GM20000 (cell line): ENCODE data around the gene CRISPLD2.

Source experiments
- DNase-seq: peaks from one replicate; pipeline ENCODE4 v3.0.0; 2012; ENCODE audit warnings: low spot score
- TF ChIP-seq, protein P1 (sequence below): IDR thresholded peaks from 2 replicates; pipeline ENCODE4 v1.5.1; 2012; ENCODE audit warnings: mild to moderate bottlenecking, control low read depth; ENCODE audit errors: extremely low read depth, missing control alignments

The CRISPLD2 gene

DNA sequence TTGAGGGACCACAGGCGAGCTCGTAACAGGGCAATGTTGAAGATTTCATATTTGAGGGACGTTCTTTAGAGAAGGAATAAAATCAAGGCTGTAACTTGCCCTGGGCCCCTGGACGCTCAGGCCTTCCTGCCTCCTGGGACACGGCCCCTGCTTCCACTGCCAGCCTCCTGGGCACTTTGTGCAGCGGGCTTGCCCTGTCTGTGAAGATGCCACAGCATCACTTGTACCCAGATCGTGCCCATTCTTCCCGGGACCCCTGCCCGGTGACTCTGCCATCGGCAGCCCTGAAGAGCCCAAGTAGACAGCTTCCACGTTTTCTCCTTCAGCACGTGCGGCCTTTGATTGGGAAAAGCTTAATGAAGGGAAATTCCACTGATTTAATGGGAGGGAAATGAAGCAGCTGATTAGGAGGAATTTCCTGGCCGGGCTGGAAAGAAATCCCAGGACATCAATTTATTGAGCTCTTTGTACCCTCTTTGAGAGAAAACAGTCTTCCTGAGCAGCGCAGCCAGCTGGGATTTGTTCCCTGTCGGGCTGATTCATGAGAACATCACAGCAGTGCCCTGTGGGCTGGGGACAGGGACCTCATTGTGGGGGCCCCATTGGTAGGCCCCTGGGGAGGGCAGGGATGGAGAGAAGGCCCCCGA lies 71.5 kb downstream of the CRISPLD2 start:
- TF ChIP-seq, protein P1, sequence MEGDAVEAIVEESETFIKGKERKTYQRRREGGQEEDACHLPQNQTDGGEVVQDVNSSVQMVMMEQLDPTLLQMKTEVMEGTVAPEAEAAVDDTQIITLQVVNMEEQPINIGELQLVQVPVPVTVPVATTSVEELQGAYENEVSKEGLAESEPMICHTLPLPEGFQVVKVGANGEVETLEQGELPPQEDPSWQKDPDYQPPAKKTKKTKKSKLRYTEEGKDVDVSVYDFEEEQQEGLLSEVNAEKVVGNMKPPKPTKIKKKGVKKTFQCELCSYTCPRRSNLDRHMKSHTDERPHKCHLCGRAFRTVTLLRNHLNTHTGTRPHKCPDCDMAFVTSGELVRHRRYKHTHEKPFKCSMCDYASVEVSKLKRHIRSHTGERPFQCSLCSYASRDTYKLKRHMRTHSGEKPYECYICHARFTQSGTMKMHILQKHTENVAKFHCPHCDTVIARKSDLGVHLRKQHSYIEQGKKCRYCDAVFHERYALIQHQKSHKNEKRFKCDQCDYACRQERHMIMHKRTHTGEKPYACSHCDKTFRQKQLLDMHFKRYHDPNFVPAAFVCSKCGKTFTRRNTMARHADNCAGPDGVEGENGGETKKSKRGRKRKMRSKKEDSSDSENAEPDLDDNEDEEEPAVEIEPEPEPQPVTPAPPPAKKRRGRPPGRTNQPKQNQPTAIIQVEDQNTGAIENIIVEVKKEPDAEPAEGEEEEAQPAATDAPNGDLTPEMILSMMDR, result no peak
- DNase-seq, result no peak

DNA sequence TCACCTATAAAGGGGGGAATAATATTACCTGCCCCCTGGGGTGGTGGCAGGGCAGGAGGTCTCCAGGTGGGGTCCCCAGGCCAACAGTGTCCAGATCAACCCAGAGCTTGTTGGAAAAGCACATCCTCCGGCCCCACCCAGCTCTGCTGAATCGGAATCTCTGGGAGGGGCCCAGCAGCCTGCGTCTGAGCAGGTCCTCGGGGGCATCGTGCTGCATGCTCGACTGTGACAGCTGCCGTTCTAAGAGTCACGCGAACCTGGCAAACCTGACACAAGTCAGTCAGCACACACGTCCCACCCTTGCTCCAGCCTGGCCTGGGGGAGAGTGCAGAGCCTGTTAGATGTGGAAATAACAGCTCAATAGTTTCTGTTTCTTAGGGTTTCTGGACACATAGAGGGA lies 72.3 kb downstream of the CRISPLD2 start:
- TF ChIP-seq, protein P1, result no peak
- DNase-seq, result no peak

DNA sequence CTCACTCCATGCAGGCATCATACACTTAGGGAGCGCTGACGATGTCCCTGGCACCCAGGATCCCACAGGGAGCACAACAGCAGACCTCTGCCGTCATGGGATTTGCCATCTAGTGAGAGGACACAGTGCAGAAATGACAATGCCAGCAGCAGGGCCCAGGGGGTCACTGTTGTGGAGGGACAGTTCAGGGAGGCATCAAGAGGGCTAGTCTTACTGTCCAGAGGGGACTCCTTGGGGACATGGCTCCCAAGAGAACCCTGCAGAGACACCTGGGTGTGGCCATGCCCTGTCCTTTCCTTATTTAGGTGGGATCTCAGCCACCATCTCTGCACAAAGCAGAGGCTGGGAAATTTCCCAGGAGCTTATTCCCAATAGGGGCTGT lies 73.7 kb downstream of the CRISPLD2 start:
- DNase-seq, result no peak
- TF ChIP-seq, protein P1, result no peak

DNA sequence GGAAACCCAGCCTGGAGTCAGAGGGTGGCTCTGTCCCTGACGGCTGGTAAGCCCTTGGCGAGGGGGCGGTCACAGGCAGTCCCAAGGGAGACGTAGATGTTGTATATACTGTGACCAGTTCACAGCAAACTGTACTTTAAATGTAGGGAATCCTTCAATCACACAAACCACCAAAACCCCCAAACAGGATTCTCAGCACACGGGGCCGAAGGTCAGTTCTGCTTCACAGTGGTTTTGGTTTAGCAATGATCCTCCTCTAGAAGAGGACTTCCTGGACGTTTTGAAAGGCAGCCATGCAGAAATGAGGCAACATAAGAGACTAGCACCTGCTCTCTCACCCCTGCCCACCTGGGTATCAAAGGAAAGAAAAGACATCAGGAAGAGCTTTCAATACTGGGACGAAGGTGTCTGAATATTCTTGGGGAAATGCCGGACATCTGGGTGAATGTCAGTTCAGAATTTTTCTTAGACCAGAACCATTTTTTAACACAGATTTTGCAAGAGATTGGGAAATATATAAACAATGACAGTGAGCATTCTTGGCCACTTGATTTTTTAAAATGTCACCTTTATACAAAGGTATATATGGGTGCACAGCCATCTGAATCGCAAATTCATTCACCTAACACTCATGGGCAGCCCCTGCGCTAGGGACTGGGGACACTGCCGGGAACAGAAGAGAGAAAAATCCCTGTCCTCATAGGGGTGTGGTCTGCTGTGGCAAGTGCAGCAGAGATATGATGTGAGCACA lies 74.2 kb downstream of the CRISPLD2 start:
- DNase-seq, result peak; percentile 43
- TF ChIP-seq, protein P1, result no peak

DNA sequence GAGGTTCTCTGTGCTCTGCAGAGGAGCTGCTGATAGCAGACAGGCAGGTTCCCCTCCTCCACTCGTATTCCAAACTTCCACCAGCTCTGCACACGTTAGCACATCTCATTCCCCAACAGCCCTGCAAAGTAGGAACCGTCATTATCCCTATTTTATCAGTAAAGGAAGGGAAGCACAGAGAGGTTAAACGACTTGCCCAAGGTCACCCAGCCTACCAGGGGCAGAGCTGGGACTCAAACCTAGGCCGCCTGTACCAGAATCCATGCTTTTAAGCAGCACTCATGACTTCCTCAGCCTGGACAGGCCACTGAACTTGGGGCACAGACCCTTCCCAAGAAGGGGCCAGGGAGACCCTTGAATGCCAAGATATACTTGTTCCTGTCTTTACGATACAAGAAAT lies 75.2 kb downstream of the CRISPLD2 start:
- TF ChIP-seq, protein P1, result no peak
- no peak for DNase-seq

DNA sequence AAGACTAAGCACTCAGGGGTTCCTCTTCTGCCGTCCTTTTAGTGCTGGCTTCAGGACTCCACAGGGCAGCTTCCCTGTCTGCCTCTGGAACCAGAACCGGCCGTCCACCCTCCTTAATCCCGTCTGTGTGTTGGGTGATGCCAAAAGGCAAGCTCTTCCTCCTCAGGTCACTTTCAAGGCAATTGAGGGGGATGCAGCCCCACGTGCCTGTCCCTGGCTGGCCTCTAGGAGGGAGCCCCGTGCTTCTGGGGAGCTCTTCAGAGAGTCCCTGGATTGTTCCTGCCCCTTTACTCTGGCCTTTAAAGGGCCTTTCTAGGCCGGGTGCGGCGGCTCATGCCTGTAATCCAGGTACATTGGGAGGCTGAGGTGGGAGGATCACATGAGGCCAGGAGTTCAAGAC lies 77.1 kb downstream of the CRISPLD2 start:
- TF ChIP-seq, protein P1, result no peak
- DNase-seq, result no peak

DNA sequence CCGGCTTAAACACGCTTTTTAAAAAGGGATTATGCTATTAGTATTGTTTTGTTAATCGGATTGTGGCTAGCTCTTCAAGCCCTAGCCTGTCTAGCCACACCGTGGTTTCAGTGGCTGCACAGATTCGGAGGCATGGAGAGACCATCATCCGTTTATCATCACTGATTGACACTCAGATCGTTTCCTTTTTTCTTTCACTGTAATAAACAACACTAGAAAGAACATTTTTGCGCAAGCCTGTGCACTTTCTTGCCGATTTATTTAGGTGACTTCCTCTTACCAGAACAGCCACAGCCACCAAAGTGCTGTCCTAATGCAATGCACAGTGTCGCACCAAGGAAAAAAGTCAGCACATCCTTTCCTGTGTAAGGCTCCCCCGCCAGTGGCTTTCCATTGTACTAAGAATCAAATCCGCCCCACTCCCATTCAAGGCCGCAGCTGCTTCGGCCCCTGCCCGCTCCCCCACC lies 78.2 kb downstream of the CRISPLD2 start:
- TF ChIP-seq, protein P1, result no peak
- DNase-seq, result no peak
